Omental fat pad (tissue), 4 donors: ENCODE measurements around the gene CHST11. TPM values are rescaled to one million over a fixed set of nuclear protein-coding genes. Genes with fewer than 3 reads are reported as not detected.

Experiments used
- ATAC-seq: fragments of 150-250 bp; one replicate; pipeline ENCODE4 v1.9.1; 2016; ENCODE audit warnings: mild to moderate bottlenecking, moderate library complexity; ENCODE audit not compliant: low FRiP score
- DNase-seq: peaks from one replicate; pipeline ENCODE4 v3.0.0-alpha.2; 2019; ENCODE audit warnings: low spot score
- CTCF ChIP-seq, 3 donors: fragments of 450-650 bp; IDR thresholded peaks; one replicate each; pipeline ENCODE4 v1.5.1; 2016 to 2017; ENCODE audit warnings: antibody characterized with exemption in 3 of 3, mild to moderate bottlenecking in 3 of 3, moderate library complexity in 2 of 3
- total RNA-seq, 4 donors: library from RNA; depleted of rRNA; stranded (reverse); fragments of >200 nt; gene quantifications; one replicate each; pipeline ENCODE4 v1.1.0, GENCODE V29; 2016

The CHST11 gene
- total RNA-seq, 4 donors from 2014 or later: 12.2 to 58.6 (median 30.1) TPM

- DNase-seq (no peak), ATAC-seq (no peak)
- TF ChIP-seq CTCF (IDR thresholded peaks at IDR 0.05): no peak
Observed at GRCh38 chr12:104514092-104514810, 57.5 kb downstream of the CHST11 start.

- ATAC-seq (no peak), DNase-seq (no peak)
- no peak for TF ChIP-seq CTCF (IDR thresholded peaks at IDR 0.05)
Observed at GRCh38 chr12:104515899-104516298, 59.2 kb downstream of the CHST11 start.

- DNase-seq (no peak), ATAC-seq (no peak)
- no peak for TF ChIP-seq CTCF (IDR thresholded peaks at IDR 0.05)
Observed at GRCh38 chr12:104516821-104517220, 60.1 kb downstream of the CHST11 start.

- ATAC-seq (no peak), DNase-seq (no peak)
- no peak for TF ChIP-seq CTCF (IDR thresholded peaks at IDR 0.05)
Observed at GRCh38 chr12:104517880-104518279, 61.1 kb downstream of the CHST11 start.

DNA sequence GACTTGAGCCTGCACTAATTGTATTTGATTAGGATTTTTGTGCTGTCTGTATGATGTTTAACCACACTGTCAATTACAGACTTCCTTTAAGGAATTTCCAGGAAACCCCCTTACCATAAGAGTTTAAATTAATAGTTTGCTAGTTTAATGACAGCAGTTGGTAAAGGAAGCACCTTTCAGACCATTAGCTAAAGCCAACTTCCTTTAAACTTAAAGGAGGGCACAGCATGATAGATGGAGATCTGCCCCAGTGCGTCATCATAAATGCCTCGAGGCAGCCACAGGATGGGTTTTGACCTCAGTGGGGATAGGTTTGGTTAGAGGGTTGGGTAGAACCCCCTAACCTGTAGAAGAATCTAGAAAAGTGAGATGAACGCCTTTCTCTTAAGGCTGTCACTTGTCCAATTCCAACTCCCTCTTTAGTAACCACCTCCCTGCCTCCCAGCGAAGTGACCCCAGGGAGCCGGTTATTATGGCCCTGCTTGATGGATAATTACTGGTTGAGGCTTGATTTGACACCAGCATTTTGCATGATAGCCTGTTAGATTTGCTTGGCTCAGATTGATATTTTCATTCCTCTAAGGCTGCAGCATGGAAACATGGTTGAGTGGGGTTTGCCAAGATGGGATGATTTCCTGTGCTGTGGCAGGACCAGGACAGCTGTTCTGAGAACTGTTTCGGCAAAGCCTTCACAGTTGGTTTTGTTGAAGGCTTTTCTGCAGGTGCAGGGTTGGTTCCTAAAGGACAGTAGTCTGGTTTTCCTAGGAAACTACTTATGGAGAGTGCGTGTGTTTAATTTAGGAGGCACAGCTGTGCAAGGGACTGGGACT is 62.7 kb downstream of the CHST11 start:
- ATAC-seq: no peak
- no peak for TF ChIP-seq CTCF (IDR thresholded peaks at IDR 0.05)

GRCh38 chr12:104520242-104520900 is 63.6 kb downstream of the CHST11 start:
- no peak for TF ChIP-seq CTCF (IDR thresholded peaks at IDR 0.05)
- ATAC-seq (no peak), DNase-seq (no peak)

More for the DNA sequence above, 62.7 kb downstream of the CHST11 start:
- no peak for DNase-seq
